Choroid plexus epithelial cell (primary cell): ENCODE data around the gene MCCC1.
A peak's percentile ranks its signal among the peaks of the same experiment; 100 is the strongest.
"Not testable (repeated sequence)": the region's sequence is repeated elsewhere in the genome, so short reads cannot be mapped to it uniquely, and the experiment has no call there.

Experiments used
- DNase-seq: peaks from one replicate; pipeline ENCODE4 v3.0.0-alpha.2; 2010; ENCODE audit warnings: low read depth
- H3K4me3 ChIP-seq: 2 replicates; pipeline ENCODE4 v1.5.1; 2011; ENCODE audit warnings: low read depth, mild to moderate bottlenecking, control low read depth, low read length, moderate library complexity
- CTCF ChIP-seq: conservative IDR thresholded peaks from 2 replicates; pipeline ENCODE4 v1.5.1; 2011; ENCODE audit warnings: low read depth, mild to moderate bottlenecking, control low read depth, inconsistent platforms, low read length, moderate library complexity

MCCC1 gene

GRCh38 chr3:183008303-183008702 lies 91.0 kb downstream of the MCCC1 start:
- no peak overlapping the region for H3K4me3 ChIP-seq
- no peak for TF ChIP-seq CTCF
- no peak for DNase-seq

- no peak for TF ChIP-seq CTCF
- H3K4me3 ChIP-seq: no peak overlapping the region
- no peak for DNase-seq
Measured at GRCh38 chr3:183006396-183007002, 92.8 kb downstream of the MCCC1 start.

DNA sequence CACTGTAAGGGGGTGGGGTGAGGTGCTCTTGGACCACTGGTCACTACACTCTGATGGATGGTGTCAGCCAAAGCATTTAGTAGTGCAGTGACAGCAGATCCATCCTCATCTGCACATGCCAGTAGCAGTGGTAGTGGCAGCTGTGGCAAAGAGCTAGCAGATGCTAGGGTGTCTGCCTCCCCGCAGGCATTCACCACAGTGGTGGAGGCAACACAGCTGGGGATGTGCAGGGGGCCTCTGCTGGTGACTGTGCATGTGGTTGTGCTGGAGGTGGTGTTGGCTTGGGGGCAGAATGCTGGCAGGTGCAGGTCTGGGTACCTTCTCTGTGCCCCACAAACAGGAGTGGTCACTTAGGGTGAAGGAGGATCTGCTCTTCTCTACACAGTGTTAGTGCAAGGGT lies 99.5 kb downstream of the MCCC1 start:
- TF ChIP-seq CTCF: no peak
- H3K4me3 ChIP-seq: no peak overlapping the region
- DNase-seq: no peak

DNA sequence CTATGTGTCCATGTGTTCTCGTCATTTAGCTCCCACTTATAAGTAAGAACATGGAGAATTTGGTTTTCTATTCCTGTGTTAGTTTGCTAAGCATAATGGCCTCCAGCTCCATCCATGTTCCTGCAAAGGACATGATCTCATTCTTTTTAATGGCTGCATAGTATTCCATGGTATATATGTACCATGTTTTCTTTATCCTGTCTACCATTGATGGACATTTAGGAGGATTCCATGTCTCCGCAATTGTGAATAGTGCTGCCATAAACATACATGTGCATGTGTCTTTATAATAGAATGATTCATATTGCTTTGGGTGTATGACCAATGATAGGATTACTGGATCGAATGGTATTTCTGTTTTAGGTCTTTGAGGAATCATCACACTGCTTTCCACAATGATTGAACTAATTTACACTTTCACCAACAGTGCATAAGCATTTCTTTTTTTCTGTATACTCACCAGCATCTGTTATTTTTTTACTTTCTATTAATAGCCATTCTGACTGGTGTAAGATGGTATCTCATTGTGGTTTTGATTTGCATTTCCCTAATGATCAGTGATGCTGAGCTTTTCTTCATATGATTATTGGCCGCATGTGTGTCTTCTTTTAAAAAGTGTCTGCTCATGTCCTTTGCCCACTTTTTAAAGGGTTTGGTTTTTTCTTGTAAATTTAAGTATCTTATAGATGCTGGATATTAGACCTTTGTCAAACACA lies 105.7 kb downstream of the MCCC1 start:
- DNase-seq, H3K4me3 ChIP-seq: not testable (repeated sequence)

DNA sequence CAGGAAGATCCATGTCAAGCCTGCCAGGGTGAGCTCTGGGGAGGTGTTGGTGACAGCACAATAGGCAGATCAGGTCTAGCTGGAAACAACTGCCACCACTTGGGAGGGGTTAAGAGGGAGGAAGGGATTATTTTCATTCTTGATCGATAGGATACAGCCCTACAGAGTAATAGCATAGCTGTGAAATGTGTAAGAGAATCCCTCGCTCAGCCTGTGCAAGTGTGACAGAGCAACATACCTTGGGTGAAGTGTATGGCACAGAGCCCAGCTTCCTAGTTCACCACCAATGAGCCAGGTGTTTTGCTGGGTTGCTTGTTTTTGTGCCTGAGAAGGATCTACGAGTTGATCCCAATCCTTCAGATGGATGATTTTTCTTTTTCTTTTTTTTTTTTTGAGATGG lies 109.7 kb downstream of the MCCC1 start:
- TF ChIP-seq CTCF: no peak
- no peak for DNase-seq
- no peak overlapping the region for H3K4me3 ChIP-seq

DNA sequence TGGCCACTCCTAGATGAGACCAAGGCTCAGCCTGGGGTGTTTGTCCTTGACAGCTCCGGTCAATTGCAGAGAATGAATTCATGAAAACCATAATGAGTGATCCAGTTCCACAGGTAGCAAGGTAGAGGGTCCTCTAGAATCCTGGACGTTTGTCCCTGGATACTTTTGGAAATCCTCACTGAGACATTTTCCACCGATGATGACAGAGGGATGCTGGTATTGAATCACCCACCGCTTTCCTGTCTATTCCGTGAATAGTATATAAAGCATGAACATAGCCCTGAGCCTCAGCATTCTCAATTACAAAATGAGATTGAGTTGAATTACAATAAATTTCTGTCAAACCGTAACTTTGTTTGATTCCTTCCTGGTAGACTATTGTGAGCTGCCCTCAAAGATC lies 113.3 kb downstream of the MCCC1 start:
- TF ChIP-seq CTCF: no peak
- H3K4me3 ChIP-seq: no peak overlapping the region
- no peak for DNase-seq

DNA sequence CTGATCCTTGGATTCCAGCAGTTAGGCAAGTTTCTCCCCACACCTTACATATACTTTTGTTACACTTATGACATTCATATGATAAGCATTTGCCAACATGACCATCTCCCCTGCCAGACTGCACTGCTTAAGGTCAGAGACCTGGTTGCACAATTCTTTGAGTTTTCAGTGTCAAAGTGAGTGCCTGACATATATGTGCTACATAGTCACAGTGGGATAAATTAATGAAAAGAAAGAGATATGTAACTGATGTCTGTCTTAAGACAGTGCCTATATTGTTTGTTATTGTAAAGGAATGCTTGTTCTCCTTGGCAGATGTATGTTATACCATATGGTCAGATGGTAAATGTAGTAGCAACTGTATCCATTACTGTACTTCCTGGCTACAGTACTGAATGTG lies 115.4 kb downstream of the MCCC1 start:
- TF ChIP-seq CTCF: no peak
- H3K4me3 ChIP-seq: no peak overlapping the region
- DNase-seq: peak; percentile 65
